H1 (cell line): ENCODE measurements around the gene MRPS34. TPM values are rescaled to one million over a fixed set of nuclear protein-coding genes. Genes with fewer than 3 reads are reported as not detected.

Source experiments
- CTCF ChIA-PET: fragments of 300-600 bp; sonication (Branson Sonifier 250); formaldehyde crosslinking; loops from one replicate; lab custom pipeline; 2021; ENCODE audit not compliant: partially characterized antibody; lab: Charles Lee
- POLR2A ChIA-PET: fragments of 300-600 bp; sonication (Branson Sonifier 250); formaldehyde crosslinking; loops from one replicate; lab custom pipeline; 2021; ENCODE audit warnings: inconsistent platforms; ENCODE audit not compliant: partially characterized antibody; lab: Charles Lee
- DNase-seq, 2 experiments: peaks; one replicate each; pipeline versions ENCODE4 v3.0.0 to v3.0.0-alpha.2; 2010 to 2022; ENCODE audit warnings: low spot score in 2 of 2, low read depth in 1 of 2, mixed read lengths in 1 of 2
- FAIRE-seq: peaks from 2 replicates; lab custom pipeline; 2011; peaks lifted over from hg19 to GRCh38; lab: Jason Lieb, UNC
- H2AFZ ChIP-seq: 2 replicates; pipeline ENCODE4 v1.8.1; 2012; ENCODE audit warnings: low read length, inconsistent platforms
- H2AK5ac ChIP-seq: 2 replicates; pipeline ENCODE4 v1.6.1; 2013; ENCODE audit warnings: low read depth, low read length
- H2BK120ac ChIP-seq: replicated peaks from 2 replicates; pipeline ENCODE3; 2013; ENCODE audit warnings: low read depth, low read length, inconsistent platforms
- H2BK12ac ChIP-seq: 2 replicates; pipeline ENCODE4 v1.6.1; 2013; ENCODE audit warnings: low read depth, low read length
- H2BK15ac ChIP-seq: 2 replicates; pipeline ENCODE4 v1.6.1; 2013; ENCODE audit warnings: low read length
- H2BK20ac ChIP-seq: 2 replicates; pipeline ENCODE4 v1.6.1; 2013; ENCODE audit warnings: low read length
- H2BK5ac ChIP-seq: 2 replicates; pipeline ENCODE4 v1.6.1; 2013; ENCODE audit warnings: low read depth, low read length
- H3K14ac ChIP-seq: 2 replicates; pipeline ENCODE4 v1.6.1; 2013; ENCODE audit warnings: inconsistent platforms; ENCODE audit not compliant: insufficient read length
- H3K18ac ChIP-seq: 2 replicates; pipeline ENCODE4 v1.6.1; 2013; ENCODE audit warnings: low read length; ENCODE audit errors: extremely low read depth
- H3K23ac ChIP-seq: 2 replicates; pipeline ENCODE4 v1.6.1; 2013; ENCODE audit warnings: inconsistent platforms; ENCODE audit not compliant: insufficient read length
- H3K23me2 ChIP-seq: 2 replicates; pipeline ENCODE4 v1.6.1; 2013; ENCODE audit warnings: low read depth, low read length
- H3K27ac ChIP-seq: 2 replicates; pipeline ENCODE4 v1.6.1; 2011; ENCODE audit warnings: low read depth, low read length, inconsistent platforms
- H3K27me3 ChIP-seq, 4 experiments: replicated peaks in 1 of 4; 1 replicate in 1 of 4; 2 replicates in 3 of 4; pipeline versions ENCODE4 v1.6.1 to v1.8.1; 2011 to 2013; ENCODE audit warnings: low read length in 3 of 4, mild to moderate bottlenecking in 3 of 4, inconsistent platforms in 2 of 4, mixed read lengths in 2 of 4, moderate library complexity in 1 of 4; ENCODE audit not compliant: control insufficient read depth in 3 of 4, insufficient read depth in 3 of 4; ENCODE audit errors: extremely low read depth in 1 of 4
- H3K36me3 ChIP-seq, 4 experiments: 2 replicates each; pipeline versions ENCODE4 v1.6.1 to v1.8.1; 2011 to 2013; ENCODE audit warnings: mild to moderate bottlenecking in 4 of 4, low read length in 3 of 4, moderate library complexity in 2 of 4, control low read depth in 1 of 4, inconsistent platforms in 1 of 4; ENCODE audit not compliant: insufficient read depth in 4 of 4, control insufficient read depth in 2 of 4
- H3K4ac ChIP-seq: replicated peaks from 2 replicates; pipeline ENCODE3; 2013; ENCODE audit warnings: low read length, low read depth, mixed read lengths, inconsistent platforms; ENCODE audit not compliant: insufficient read length
- H3K4me1 ChIP-seq, 4 experiments: replicated peaks in 1 of 4; 1 replicate in 1 of 4; 2 replicates in 3 of 4; pipeline versions ENCODE4 v1.6.1 to v1.8.1; 2011 to 2013; ENCODE audit warnings: low read length in 3 of 4, inconsistent platforms in 2 of 4, mixed read lengths in 1 of 4; ENCODE audit not compliant: insufficient read depth in 4 of 4, control insufficient read depth in 3 of 4
- H3K4me2 ChIP-seq, 2 experiments: 2 replicates each; pipeline versions ENCODE4 v1.6.1 to v1.8.1; 2011 to 2013; ENCODE audit warnings: low read depth in 2 of 2, low read length in 2 of 2, control low read depth in 1 of 2, inconsistent platforms in 1 of 2, mild to moderate bottlenecking in 1 of 2; ENCODE audit not compliant: insufficient read depth in 1 of 2
- H3K4me3 ChIP-seq, 4 experiments: fragments of 200-600, 300-600 bp in 1 of 4; sonication (generic), shearing (Covaris generic), sonication (Bioruptor Twin) in 1 of 4; 2 replicates each; pipeline versions ENCODE4 v1.5.1 to v1.8.1; 2011 to 2016; ENCODE audit warnings: low read length in 4 of 4, low read depth in 3 of 4, control low read depth in 2 of 4, inconsistent platforms in 2 of 4, mild to moderate bottlenecking in 2 of 4, mixed read lengths in 1 of 4, moderate library complexity in 1 of 4; ENCODE audit not compliant: insufficient read depth in 2 of 4; ENCODE audit errors: extremely low read depth in 1 of 4
- H3K56ac ChIP-seq: replicated peaks from 2 replicates; pipeline ENCODE3; 2013; ENCODE audit warnings: low read depth, mild to moderate bottlenecking, mixed read lengths, low read length, inconsistent platforms; ENCODE audit not compliant: insufficient read length
- H3K79me1 ChIP-seq: 2 replicates; pipeline ENCODE4 v1.6.1; 2013; ENCODE audit warnings: low read depth, low read length, control low read depth
- H3K79me2 ChIP-seq, 2 experiments: 2 replicates each; pipeline versions ENCODE4 v1.6.1 to v1.8.1; 2012 to 2013; ENCODE audit warnings: low read length in 2 of 2, mild to moderate bottlenecking in 2 of 2, inconsistent platforms in 1 of 2; ENCODE audit not compliant: insufficient read depth in 2 of 2, control insufficient read depth in 1 of 2
- H3K9ac ChIP-seq, 4 experiments: replicated peaks in 1 of 4; 1 replicate in 1 of 4; 2 replicates in 3 of 4; pipeline versions ENCODE4 v1.6.1 to v1.8.1; 2011 to 2013; ENCODE audit warnings: low read depth in 3 of 4, low read length in 3 of 4, control low read depth in 2 of 4, mild to moderate bottlenecking in 2 of 4, moderate library complexity in 2 of 4, inconsistent platforms in 1 of 4; ENCODE audit errors: extremely low read depth in 1 of 4
- H3K9me3 ChIP-seq, 2 experiments: 2 replicates each; pipeline versions ENCODE4 v1.6.1 to v1.8.1; 2012 to 2013; ENCODE audit warnings: mild to moderate bottlenecking in 2 of 2, moderate library complexity in 2 of 2, control low read depth in 1 of 2, inconsistent platforms in 1 of 2, low read depth in 1 of 2, low read length in 1 of 2, mixed read lengths in 1 of 2; ENCODE audit not compliant: insufficient read depth in 2 of 2
- H4K20me1 ChIP-seq, 2 experiments: replicated peaks in 1 of 2; 2 replicates each; pipeline versions ENCODE3 to v1.8.1; 2011 to 2013; ENCODE audit warnings: inconsistent platforms in 2 of 2, low read length in 2 of 2, mild to moderate bottlenecking in 1 of 2; ENCODE audit not compliant: insufficient read depth in 2 of 2, control insufficient read depth in 1 of 2
- H4K5ac ChIP-seq: 2 replicates; pipeline ENCODE4 v1.6.1; 2013; ENCODE audit warnings: low read length, low read depth, mixed read lengths, inconsistent platforms; ENCODE audit not compliant: insufficient read length
- H4K8ac ChIP-seq: 2 replicates; pipeline ENCODE4 v1.8.0; 2013; ENCODE audit warnings: mild to moderate bottlenecking, moderate library complexity, low read length, inconsistent platforms; ENCODE audit not compliant: insufficient read depth; ENCODE audit errors: extremely low read depth
- H4K91ac ChIP-seq: replicated peaks from 2 replicates; pipeline ENCODE3; 2013; ENCODE audit warnings: low read length, mixed read lengths, inconsistent platforms; ENCODE audit not compliant: insufficient read length
- ASH2L ChIP-seq: fragments of 200-600, 300-600 bp; sonication (generic); IDR thresholded peaks from one replicate; pipeline ENCODE4 v1.7.1; 2017; ENCODE audit warnings: low read length
- ATF2 ChIP-seq: IDR thresholded peaks from 2 replicates; pipeline ENCODE4 v1.6.1; 2012; ENCODE audit warnings: low read length, inconsistent platforms
- POLR2A ChIP-seq, 2 experiments: IDR thresholded peaks; 1 replicate in 1 of 2; 2 replicates in 1 of 2; pipeline ENCODE4 v1.6.1; 2011; ENCODE audit warnings: low read depth in 2 of 2, low read length in 2 of 2, mild to moderate bottlenecking in 2 of 2; ENCODE audit errors: control extremely low read depth in 1 of 2
- USF2 ChIP-seq: IDR thresholded peaks from 2 replicates; pipeline ENCODE4 v1.6.1; 2011; ENCODE audit warnings: low read length, improper control_type of control experiment
- WGBS, 2 experiments: shearing (Covaris generic) in 1 of 2; methylation state at CpG; one replicate each; pipeline versions ENCODE4 v1.1.6 to v1.1.7; 2013 to 2015; ENCODE audit warnings: low lambda C conversion rate in 2 of 2, mixed read lengths in 2 of 2, inconsistent platforms in 1 of 2, low coverage in 1 of 2, missing lambda C conversion rate in 1 of 2; ENCODE audit not compliant: insufficient replicate concordance in 2 of 2, insufficient coverage in 1 of 2, insufficient read length in 1 of 2; ENCODE audit errors: extremely low coverage in 1 of 2, missing lambda C conversion rate in 1 of 2; 5-methylcytosine and 5-hydroxymethylcytosine counted together
- polyA plus RNA-seq, 7 experiments: library from polyadenylated mRNA; depleted of rRNA in 3 of 7; stranded (reverse) in 5 of 7; unstranded in 2 of 7; fragments of >200 nt in 5 of 7; fragments of 200-250 nt in 2 of 7; gene quantifications; 1 replicate in 5 of 7; 2 replicates in 1 of 7; 4 replicates in 1 of 7; pipeline versions ENCODE4 v1.2.1 to v1.2.3, GENCODE V29; 2011 to 2013; ENCODE audit warnings: missing spikeins in 2 of 7, mixed read lengths in 2 of 7
- total RNA-seq: library from RNA; stranded (reverse); fragmentation: NEBNext Ultra II Directional; extraction: Animal tissue kit (Norgen Biotek cat#: 25700); gene quantifications from 2 replicates; pipeline ENCODE4 v1.2.1, GENCODE V29; 2021

The MRPS34 gene
- total and polyA plus RNA-seq, 2 of the 8 experiments (the other 6 are each of a cell fraction or from before 2014, with no cell fraction given), result 168 to 252 TPM

GRCh38 chr16:1817276-1817589 lies 44.3 kb upstream of the MRPS34 start:
- Histone ChIP-seq H2BK15ac (no peak overlapping the region), H2BK12ac (no peak overlapping the region), H3K4ac (no peak overlapping the region)
- no peak for TF ChIP-seq ATF2
- no peak for TF ChIP-seq POLR2A (IDR thresholded peaks at IDR 0.05; ENCODE audit: control extremely low read depth in 1 of 2, low read depth in 2 of 2, low read length in 2 of 2)
- TF ChIP-seq USF2, result no peak
- no peak for TF ChIP-seq ASH2L
- TF ChIP-seq, all 59 proteins: peak for 0
- Histone ChIP-seq H4K5ac (no peak overlapping the region), H4K20me1 (peaks cover 3 to 4% of the 10 kb centered on the region in 2 experiments), H3K27ac (no peak overlapping the region), H3K79me2 (no peaks in the 10 kb centered on the region), H3K18ac (no peak overlapping the region), H2AK5ac (no peak overlapping the region), H3K9me3 (no peaks in the 10 kb centered on the region), H3K9ac (no peak overlapping the region), H3K4me1 (no peaks in the 10 kb centered on the region), H3K56ac (no peak overlapping the region), H3K14ac (no peak overlapping the region), H2BK20ac (no peak overlapping the region), H2AFZ (no peak overlapping the region), H2BK120ac (no peak overlapping the region), H4K8ac (peak overlapping the region; percentile 85; the same call in 1 of the 2 replicates), H4K91ac (no peak overlapping the region), H3K4me2 (no peak overlapping the region), H3K23ac (no peak overlapping the region), H3K23me2 (no peaks in the 10 kb centered on the region), H2BK5ac (no peak overlapping the region), H3K79me1 (no peaks in the 10 kb centered on the region), H3K27me3 (no peaks in the 10 kb centered on the region), H3K36me3 (peaks cover 0 to 9% (median 4%) of the 10 kb centered on the region in 4 experiments; a peak in 5 of 8 replicates), H3K4me3 (no peak overlapping the region)
- ChIA-PET CTCF (no interaction called here), POLR2A (interaction anchor here (1.3 kb wide), 1 partner anchor 147 kb away, joined by 5 read pairs; the partner anchor contains the start of gene RPS2)
- no peak for DNase-seq
- FAIRE-seq, result no peak
- 94% methylated on average over 9 of the region's 9 CpGs; no CpG with 5 or more reads in 1 of the 2 experiments for WGBS, 2 experiments
